GM23338 (cell line): Measurements from ENCODE around the gene ELFN1. TPM values are rescaled to one million over a fixed set of nuclear protein-coding genes. Genes with fewer than 3 reads are reported as not detected.
A peak's percentile ranks its signal among the peaks of the same experiment; 100 is the strongest.

Experiments
- ATAC-seq: fragments of 200-7000 bp; cut with Tn5 transposase; 3 replicates; pipeline ENCODE4 v1.9.1; 2020
- DNase-seq: peaks from one replicate; pipeline ENCODE4 v3.0.0-alpha.2; 2015; ENCODE audit warnings: low spot score
- H2AFZ ChIP-seq: fragments of 200-600 bp; sonication (generic); 2 replicates; pipeline ENCODE4 v1.8.0; 2016; ENCODE audit warnings: antibody characterized with exemption, mild to moderate bottlenecking, moderate library complexity
- H3F3A ChIP-seq: fragments of 200-600 bp; sonication (generic); replicated peaks from 2 replicates; pipeline ENCODE4 v1.8.0; 2017; ENCODE audit warnings: antibody characterized with exemption, mixed run types, low read depth
- H3K27ac ChIP-seq: fragments of 200-600 bp; sonication (generic); 2 replicates; pipeline ENCODE4 v1.6.1; 2016; ENCODE audit warnings: low read depth
- H3K27me3 ChIP-seq: fragments of 200-600 bp; sonication (generic); 2 replicates; pipeline ENCODE4 v1.8.0; 2016; ENCODE audit warnings: mild to moderate bottlenecking, mixed run types, moderate library complexity; ENCODE audit not compliant: insufficient read depth
- H3K36me3 ChIP-seq: fragments of 200-600 bp; sonication (generic); 2 replicates; pipeline ENCODE4 v1.8.0; 2016; ENCODE audit warnings: mild to moderate bottlenecking; ENCODE audit not compliant: insufficient read depth
- H3K4me1 ChIP-seq: fragments of 200-600 bp; sonication (generic); 2 replicates; pipeline ENCODE4 v1.8.0; 2016; ENCODE audit warnings: mild to moderate bottlenecking, moderate library complexity; ENCODE audit not compliant: insufficient read depth
- H3K4me2 ChIP-seq: fragments of 200-600 bp; sonication (generic); 2 replicates; pipeline ENCODE4 v1.7.1; 2017; ENCODE audit warnings: mixed run types
- H3K4me3 ChIP-seq: fragments of 200-600 bp; sonication (generic); 2 replicates; pipeline ENCODE4 v1.6.1; 2016; ENCODE audit warnings: mixed run types
- H3K79me2 ChIP-seq: fragments of 200-600 bp; sonication (generic); replicated peaks from 2 replicates; pipeline ENCODE4 v1.8.0; 2017; ENCODE audit warnings: mild to moderate bottlenecking; ENCODE audit not compliant: insufficient read depth
- H3K9me2 ChIP-seq: fragments of 200-600 bp; sonication (generic); 2 replicates; pipeline ENCODE4 v1.8.0; 2017; ENCODE audit not compliant: insufficient read depth
- H4K20me1 ChIP-seq: fragments of 200-600 bp; sonication (generic); replicated peaks from 2 replicates; pipeline ENCODE4 v1.8.0; 2017; ENCODE audit warnings: mild to moderate bottlenecking; ENCODE audit not compliant: insufficient read depth
- H3K27ac Mint-ChIP-seq: 2 replicates; pipeline ENCODE4 v1.8.0; 2020; ENCODE audit warnings: inconsistent platforms, mild to moderate bottlenecking, moderate library complexity, mixed read lengths
- H3K27me3 Mint-ChIP-seq: 3 replicates; pipeline ENCODE4 v1.8.0; 2022; ENCODE audit warnings: low read depth, mild to moderate bottlenecking, moderate library complexity, mixed read lengths, inconsistent platforms; ENCODE audit not compliant: insufficient read depth, poor library complexity
- H3K36me3 Mint-ChIP-seq: 3 replicates; pipeline ENCODE4 v1.8.0; 2021; ENCODE audit warnings: low read depth, mild to moderate bottlenecking, inconsistent platforms, moderate library complexity, mixed read lengths
- H3K4me1 Mint-ChIP-seq: 3 replicates; pipeline ENCODE4 v1.8.0; 2020; ENCODE audit warnings: mild to moderate bottlenecking, inconsistent platforms, mixed read lengths
- H3K4me3 Mint-ChIP-seq: 3 replicates; pipeline ENCODE4 v1.8.0; 2021; ENCODE audit warnings: moderate library complexity, mild to moderate bottlenecking, inconsistent platforms, mixed read lengths
- H3K9me3 Mint-ChIP-seq: 3 replicates; pipeline ENCODE4 v1.8.0; 2020; ENCODE audit warnings: moderate library complexity, mild to moderate bottlenecking, inconsistent platforms, mixed read lengths
- CREB1 ChIP-seq: fragments of 250-450 bp; sonication (Bioruptor Pico); IDR thresholded peaks from 2 replicates; pipeline ENCODE4 v1.5.0; 2020; ENCODE audit warnings: low read depth, mild to moderate bottlenecking, moderate library complexity
- CTCF ChIP-seq, 2 experiments: fragments of 200-600 bp in 1 of 2; sonication (generic) in 1 of 2; conservative IDR thresholded peaks; 2 replicates each; pipeline versions ENCODE4 v1.5.1 to v1.6.1; 2016 to 2017; ENCODE audit warnings: antibody characterized with exemption in 2 of 2, low read depth in 2 of 2, mild to moderate bottlenecking in 2 of 2, moderate library complexity in 1 of 2
- ETS1 ChIP-seq: IDR thresholded peaks from 2 replicates; pipeline ENCODE4 v1.6.1; 2016; ENCODE audit warnings: antibody characterized with exemption
- EZH2 ChIP-seq: fragments of 200-600 bp; sonication (generic); IDR thresholded peaks from one replicate; pipeline ENCODE4 v1.8.0; 2017; ENCODE audit warnings: antibody characterized with exemption, mild to moderate bottlenecking, low read depth; ENCODE audit not compliant: unreplicated experiment
- EZH2phosphoT487 ChIP-seq: fragments of 200-600 bp; sonication (generic); IDR thresholded peaks from one replicate; pipeline ENCODE4 v1.8.1; 2018; ENCODE audit warnings: antibody characterized with exemption; ENCODE audit not compliant: unreplicated experiment
- NANOG ChIP-seq: IDR thresholded peaks from 2 replicates; pipeline ENCODE4 v1.6.1; 2016; ENCODE audit warnings: antibody characterized with exemption, borderline replicate concordance
- STAT1 ChIP-seq: IDR thresholded peaks from one replicate; pipeline ENCODE4 v1.6.1; 2016; ENCODE audit warnings: antibody characterized with exemption; ENCODE audit not compliant: unreplicated experiment
- polyA plus RNA-seq: library from polyadenylated mRNA; unstranded; fragments of >200 nt; fragmentation: Nextera tagmentation; extraction: Ambion mirVana; gene quantifications from 2 replicates; pipeline ENCODE4 v1.2.1, GENCODE V29; 2016
- total RNA-seq: library from RNA; depleted of rRNA; stranded (reverse); fragments of >200 nt; shearing (Covaris generic); gene quantifications from 2 replicates; pipeline ENCODE4 v1.2.3, GENCODE V29; 2014
- TF ChIP-seq, protein P1 (sequence below): IDR thresholded peaks from one replicate; pipeline ENCODE4 v1.6.1; 2018; ENCODE audit warnings: antibody characterized with exemption; ENCODE audit not compliant: unreplicated experiment

ELFN1 gene
- total and polyA plus RNA-seq, 2 experiments from 2014 or later: 0.08 to 3.5 TPM

DNA sequence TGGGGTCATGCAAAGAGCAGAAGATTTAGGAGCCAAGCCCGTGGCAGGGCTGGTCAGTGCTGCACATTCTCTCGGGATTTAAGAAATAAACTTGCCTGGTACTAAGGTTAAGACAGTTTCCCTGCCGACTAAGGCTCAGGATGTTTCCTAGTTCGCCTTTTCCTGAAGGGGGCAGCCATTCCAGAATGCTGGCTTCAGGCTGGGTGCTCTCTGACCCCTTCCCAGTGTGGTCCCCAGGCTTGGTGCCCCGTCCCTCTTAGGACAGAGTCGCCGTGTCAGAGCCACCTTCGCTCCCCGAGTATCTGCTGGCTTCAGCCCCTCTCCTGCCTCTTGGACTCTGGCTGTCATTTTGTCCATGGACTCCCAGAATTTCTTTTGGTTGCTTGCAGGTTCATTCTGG, 117.2 kb downstream of the ELFN1 start:
- no peaks in the 10 kb centered on the region; the same call in 1 of the 2 replicates for H3K36me3 ChIP-seq
- H3F3A ChIP-seq: no peaks in the 10 kb centered on the region
- no peaks in the 10 kb centered on the region for H3K9me2 ChIP-seq
- H3K27ac Mint-ChIP-seq: no peak overlapping the region
- no peaks in the 10 kb centered on the region for H4K20me1 ChIP-seq
- H3K4me2 ChIP-seq: no peak overlapping the region
- ATAC-seq (peak; percentile 66), DNase-seq (peak; percentile 21)
- no peak overlapping the region for H2AFZ ChIP-seq
- H3K36me3 Mint-ChIP-seq: peaks cover 5% of the 10 kb centered on the region; the same call in 2 of the 3 replicates
- H3K4me1 ChIP-seq: no peaks in the 10 kb centered on the region
- H3K79me2 ChIP-seq: no peaks in the 10 kb centered on the region
- TF ChIP-seq CTCF (conservative IDR thresholded peaks at IDR 0.05; ENCODE audit: low read depth in 2 of 2): peak in 1 of 2 experiments; percentile 48; a peak in 2 of 4 replicates
- no peak for TF ChIP-seq ETS1
- no peak overlapping the region for H3K4me3 ChIP-seq
- H3K9me3 Mint-ChIP-seq: peaks cover 21% of the 10 kb centered on the region
- no peaks in the 10 kb centered on the region for H3K27me3 ChIP-seq
- no peaks in the 10 kb centered on the region for H3K27me3 Mint-ChIP-seq
- H3K27ac ChIP-seq: no peak overlapping the region
- no peaks in the 10 kb centered on the region for H3K4me1 Mint-ChIP-seq
- no peak overlapping the region for H3K4me3 Mint-ChIP-seq

DNA sequence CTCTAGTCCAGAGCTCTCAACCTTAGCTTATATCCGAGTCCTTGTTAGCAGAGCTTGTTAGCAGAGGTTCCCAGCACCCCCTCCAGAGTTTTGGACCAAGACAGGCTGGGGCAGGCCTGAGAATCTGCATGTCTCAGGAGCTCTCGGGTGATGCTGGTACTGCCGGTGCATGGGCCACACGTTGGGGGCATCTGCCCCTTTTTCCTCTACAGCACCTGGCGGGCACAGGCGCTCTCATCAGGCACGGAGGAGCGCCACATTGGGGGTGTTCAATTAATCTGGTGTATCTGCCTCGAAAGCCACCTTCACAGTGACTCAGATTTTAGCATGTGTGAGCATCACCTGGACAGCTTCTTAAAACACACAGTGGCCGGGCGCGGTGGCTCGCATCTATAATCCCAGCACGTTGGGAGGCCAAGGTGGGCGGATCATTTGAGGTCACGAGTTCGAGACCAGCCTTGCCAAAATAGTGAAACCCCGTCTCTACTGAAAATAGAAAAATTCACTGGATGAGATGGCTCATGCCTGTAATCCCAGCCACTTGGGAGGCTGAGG, 117.7 kb downstream of the ELFN1 start:
- ATAC-seq (no peak), DNase-seq (no peak)
- peaks cover 24% of the 10 kb centered on the region for H3K9me3 Mint-ChIP-seq
- Histone ChIP-seq H3K27ac (no peak overlapping the region), H3F3A (no peaks in the 10 kb centered on the region), H3K9me2 (no peaks in the 10 kb centered on the region), H3K79me2 (no peaks in the 10 kb centered on the region), H3K4me3 (no peak overlapping the region), H3K27me3 (no peaks in the 10 kb centered on the region), H2AFZ (no peak overlapping the region), H3K4me1 (no peaks in the 10 kb centered on the region), H3K36me3 (no peaks in the 10 kb centered on the region; the same call in 1 of the 2 replicates), H3K4me2 (no peak overlapping the region), H4K20me1 (no peaks in the 10 kb centered on the region)
- H3K27me3 Mint-ChIP-seq: no peaks in the 10 kb centered on the region
- no peak overlapping the region for H3K27ac Mint-ChIP-seq
- peaks cover 5% of the 10 kb centered on the region; the same call in 2 of the 3 replicates for H3K36me3 Mint-ChIP-seq
- H3K4me1 Mint-ChIP-seq: no peaks in the 10 kb centered on the region
- H3K4me3 Mint-ChIP-seq: no peak overlapping the region
- TF ChIP-seq CTCF (conservative IDR thresholded peaks at IDR 0.05; ENCODE audit: low read depth in 2 of 2): no peak
- no peak for TF ChIP-seq CREB1 (CRISPR knock-in tag)
- TF ChIP-seq EZH2: no peak
- TF ChIP-seq, protein P1, sequence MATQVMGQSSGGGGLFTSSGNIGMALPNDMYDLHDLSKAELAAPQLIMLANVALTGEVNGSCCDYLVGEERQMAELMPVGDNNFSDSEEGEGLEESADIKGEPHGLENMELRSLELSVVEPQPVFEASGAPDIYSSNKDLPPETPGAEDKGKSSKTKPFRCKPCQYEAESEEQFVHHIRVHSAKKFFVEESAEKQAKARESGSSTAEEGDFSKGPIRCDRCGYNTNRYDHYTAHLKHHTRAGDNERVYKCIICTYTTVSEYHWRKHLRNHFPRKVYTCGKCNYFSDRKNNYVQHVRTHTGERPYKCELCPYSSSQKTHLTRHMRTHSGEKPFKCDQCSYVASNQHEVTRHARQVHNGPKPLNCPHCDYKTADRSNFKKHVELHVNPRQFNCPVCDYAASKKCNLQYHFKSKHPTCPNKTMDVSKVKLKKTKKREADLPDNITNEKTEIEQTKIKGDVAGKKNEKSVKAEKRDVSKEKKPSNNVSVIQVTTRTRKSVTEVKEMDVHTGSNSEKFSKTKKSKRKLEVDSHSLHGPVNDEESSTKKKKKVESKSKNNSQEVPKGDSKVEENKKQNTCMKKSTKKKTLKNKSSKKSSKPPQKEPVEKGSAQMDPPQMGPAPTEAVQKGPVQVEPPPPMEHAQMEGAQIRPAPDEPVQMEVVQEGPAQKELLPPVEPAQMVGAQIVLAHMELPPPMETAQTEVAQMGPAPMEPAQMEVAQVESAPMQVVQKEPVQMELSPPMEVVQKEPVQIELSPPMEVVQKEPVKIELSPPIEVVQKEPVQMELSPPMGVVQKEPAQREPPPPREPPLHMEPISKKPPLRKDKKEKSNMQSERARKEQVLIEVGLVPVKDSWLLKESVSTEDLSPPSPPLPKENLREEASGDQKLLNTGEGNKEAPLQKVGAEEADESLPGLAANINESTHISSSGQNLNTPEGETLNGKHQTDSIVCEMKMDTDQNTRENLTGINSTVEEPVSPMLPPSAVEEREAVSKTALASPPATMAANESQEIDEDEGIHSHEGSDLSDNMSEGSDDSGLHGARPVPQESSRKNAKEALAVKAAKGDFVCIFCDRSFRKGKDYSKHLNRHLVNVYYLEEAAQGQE: no peak
- TF ChIP-seq EZH2phosphoT487: no peak
- TF ChIP-seq STAT1: no peak
- no peak for TF ChIP-seq NANOG
- TF ChIP-seq ETS1: no peak
